Stimulated activated CD8-positive, alpha-beta memory T cell treated with anti-CD3 and anti-CD28 coated beads, Interleukin-15, amount 100 ng/mL, for 1 hour (primary cell): ENCODE data around the gene DNER.

Source experiments
- DNase-seq: peaks from one replicate; pipeline ENCODE4 v3.0.0-alpha.2; 2020; ENCODE audit warnings: low read depth

DNER gene

GRCh38 chr2:229434187-229434586 is 280.2 kb downstream of the DNER start:
- no peak for DNase-seq

- no peak for DNase-seq
These were observed 281.0 kb downstream of the DNER start for GRCh38 chr2:229433351-229433750.

GRCh38 chr2:229431327-229431954 is 282.9 kb downstream of the DNER start:
- no peak for DNase-seq

- DNase-seq = no peak
These were observed 284.8 kb downstream of the DNER start for GRCh38 chr2:229429589-229429988.

GRCh38 chr2:229426464-229426863 is 287.9 kb downstream of the DNER start:
- DNase-seq = no peak

- no peak for DNase-seq
These were observed 288.8 kb downstream of the DNER start for GRCh38 chr2:229425598-229425997.

GRCh38 chr2:229422063-229422462 is 292.3 kb downstream of the DNER start:
- DNase-seq = no peak

- DNase-seq = no peak
These were observed 295.2 kb downstream of the DNER start for GRCh38 chr2:229419158-229419557.

GRCh38 chr2:229417916-229418315 is 296.4 kb downstream of the DNER start:
- no peak for DNase-seq

- DNase-seq = no peak
These were observed 297.2 kb downstream of the DNER start for GRCh38 chr2:229417176-229417575.

GRCh38 chr2:229416116-229416694 is 298.1 kb downstream of the DNER start:
- no peak for DNase-seq

- no peak for DNase-seq
These were observed 299.7 kb downstream of the DNER start for GRCh38 chr2:229414631-229415030.

GRCh38 chr2:229412686-229413085 is 301.7 kb downstream of the DNER start:
- DNase-seq = no peak

GRCh38 chr2:229410946-229411345 is 303.4 kb downstream of the DNER start:
- DNase-seq = no peak

- no peak for DNase-seq
These were observed 304.1 kb downstream of the DNER start for GRCh38 chr2:229410264-229410663.

GRCh38 chr2:229409751-229410181 is 304.6 kb downstream of the DNER start:
- no peak for DNase-seq

- DNase-seq = no peak
These were observed 305.4 kb downstream of the DNER start for GRCh38 chr2:229408962-229409361.

- DNase-seq = no peak
These were observed 306.0 kb downstream of the DNER start for GRCh38 chr2:229408356-229408755.

- no peak for DNase-seq
These were observed 307.2 kb downstream of the DNER start for GRCh38 chr2:229407170-229407569.

- no peak for DNase-seq
These were observed 308.6 kb downstream of the DNER start for GRCh38 chr2:229405796-229406195.

- no peak for DNase-seq
These were observed 311.1 kb downstream of the DNER start for GRCh38 chr2:229403296-229403695.

GRCh38 chr2:229401171-229401865 is 313.0 kb downstream of the DNER start:
- no peak for DNase-seq

- DNase-seq = no peak
These were observed 320.4 kb downstream of the DNER start for GRCh38 chr2:229393926-229394325.

- no peak for DNase-seq
These were observed 322.2 kb downstream of the DNER start for GRCh38 chr2:229392196-229392595.
